Activated naive CD8-positive, alpha-beta T cell treated with anti-CD3 and anti-CD28 coated beads, Interleukin-2, amount 50 U/mL, for 24 hours (primary cell): ENCODE results near the gene TUBGCP2.

Source experiments
- ATAC-seq: fragments of 150-1000 bp; cut with Tn5 transposase; one replicate; pipeline ENCODE4 v1.10.0; 2021
- DNase-seq: peaks from one replicate; pipeline ENCODE4 v3.0.0; 2021
- H3K27ac Mint-ChIP-seq: one replicate; pipeline ENCODE4 v1.8.0; 2021; ENCODE audit warnings: mild to moderate bottlenecking, mixed read lengths
- H3K27me3 Mint-ChIP-seq: one replicate; pipeline ENCODE4 v1.8.0; 2021; ENCODE audit warnings: mixed read lengths
- H3K36me3 Mint-ChIP-seq: one replicate; pipeline ENCODE4 v1.8.0; 2021; ENCODE audit warnings: low read depth, mixed read lengths
- H3K4me1 Mint-ChIP-seq: one replicate; pipeline ENCODE4 v1.8.0; 2021; ENCODE audit warnings: mixed read lengths
- H3K4me3 Mint-ChIP-seq: one replicate; pipeline ENCODE4 v1.8.0; 2021; ENCODE audit warnings: mild to moderate bottlenecking, moderate library complexity, mixed read lengths
- H3K9me3 Mint-ChIP-seq: one replicate; pipeline ENCODE4 v1.8.0; 2021; ENCODE audit warnings: mixed read lengths

Gene TUBGCP2

GRCh38 chr10:133229265-133230043 lies 79.2 kb downstream of the TUBGCP2 start:
- no peaks in the 10 kb centered on the region for H3K9me3 Mint-ChIP-seq
- DNase-seq (no peak), ATAC-seq (no peak)
- no peaks in the 10 kb centered on the region for H3K36me3 Mint-ChIP-seq
- no peak overlapping the region for H3K27ac Mint-ChIP-seq
- no peak overlapping the region for H3K4me3 Mint-ChIP-seq
- peaks cover 27% of the 10 kb centered on the region for H3K4me1 Mint-ChIP-seq
- peaks cover 58% of the 10 kb centered on the region for H3K27me3 Mint-ChIP-seq
